ENCODE results near the gene FBLL1. TPM values are rescaled to one million over a fixed set of nuclear protein-coding genes. Genes with fewer than 3 reads are reported as not detected.

The FBLL1 gene
- total and polyA plus RNA-seq, 10 of the 15 experiments (the other 5 are each of a cell fraction or from before 2014, with no cell fraction given): 0.04 to 0.23 (median 0.15) TPM; not detected in 7

DNA sequence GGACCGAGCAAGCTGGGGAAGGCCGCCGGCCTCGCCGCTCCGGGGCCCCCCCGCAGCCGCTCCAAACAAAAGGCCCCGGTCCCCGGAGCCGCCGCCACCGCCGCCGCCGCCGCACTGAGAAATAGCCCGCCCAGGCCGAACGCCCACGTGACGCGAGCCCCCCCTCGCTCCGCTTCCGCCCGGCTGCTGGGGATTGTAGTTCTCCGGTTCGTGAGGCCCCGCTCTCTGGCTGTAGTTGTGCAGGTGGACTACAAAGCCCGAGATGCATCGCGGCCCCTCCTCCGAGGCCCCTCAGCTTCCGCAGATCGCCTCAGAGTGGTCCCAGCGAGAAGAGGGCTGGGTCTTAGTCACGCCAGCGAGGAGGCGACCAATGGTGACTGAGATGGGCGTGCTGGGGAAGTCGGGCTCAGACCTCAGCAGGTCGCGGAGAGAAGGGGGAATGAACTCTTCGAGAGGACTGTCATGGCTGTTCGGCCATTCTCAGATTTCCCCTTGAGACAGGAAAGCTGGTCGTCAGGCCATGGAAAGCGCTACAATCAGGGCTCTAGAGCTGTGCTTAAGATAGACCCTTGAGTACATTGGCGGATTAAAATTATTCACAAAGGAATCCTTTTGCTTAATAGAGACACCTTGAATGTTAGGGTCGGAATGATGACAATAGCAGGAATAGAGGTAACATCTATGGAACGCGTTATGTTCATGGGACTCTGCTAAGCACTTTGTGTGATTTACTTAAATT lies 50.6 kb downstream of the FBLL1 start (continued):
- TF ChIP-seq EGR1 (IDR thresholded peaks at IDR 0.05; ENCODE audit: borderline replicate concordance in 1 of 2, low read depth in 2 of 2, low read length in 2 of 2): no peak
- no peak for TF ChIP-seq NRF1 (conservative IDR thresholded peaks at IDR 0.05; ENCODE audit: low read depth, low read length)
- TF ChIP-seq, protein P1, sequence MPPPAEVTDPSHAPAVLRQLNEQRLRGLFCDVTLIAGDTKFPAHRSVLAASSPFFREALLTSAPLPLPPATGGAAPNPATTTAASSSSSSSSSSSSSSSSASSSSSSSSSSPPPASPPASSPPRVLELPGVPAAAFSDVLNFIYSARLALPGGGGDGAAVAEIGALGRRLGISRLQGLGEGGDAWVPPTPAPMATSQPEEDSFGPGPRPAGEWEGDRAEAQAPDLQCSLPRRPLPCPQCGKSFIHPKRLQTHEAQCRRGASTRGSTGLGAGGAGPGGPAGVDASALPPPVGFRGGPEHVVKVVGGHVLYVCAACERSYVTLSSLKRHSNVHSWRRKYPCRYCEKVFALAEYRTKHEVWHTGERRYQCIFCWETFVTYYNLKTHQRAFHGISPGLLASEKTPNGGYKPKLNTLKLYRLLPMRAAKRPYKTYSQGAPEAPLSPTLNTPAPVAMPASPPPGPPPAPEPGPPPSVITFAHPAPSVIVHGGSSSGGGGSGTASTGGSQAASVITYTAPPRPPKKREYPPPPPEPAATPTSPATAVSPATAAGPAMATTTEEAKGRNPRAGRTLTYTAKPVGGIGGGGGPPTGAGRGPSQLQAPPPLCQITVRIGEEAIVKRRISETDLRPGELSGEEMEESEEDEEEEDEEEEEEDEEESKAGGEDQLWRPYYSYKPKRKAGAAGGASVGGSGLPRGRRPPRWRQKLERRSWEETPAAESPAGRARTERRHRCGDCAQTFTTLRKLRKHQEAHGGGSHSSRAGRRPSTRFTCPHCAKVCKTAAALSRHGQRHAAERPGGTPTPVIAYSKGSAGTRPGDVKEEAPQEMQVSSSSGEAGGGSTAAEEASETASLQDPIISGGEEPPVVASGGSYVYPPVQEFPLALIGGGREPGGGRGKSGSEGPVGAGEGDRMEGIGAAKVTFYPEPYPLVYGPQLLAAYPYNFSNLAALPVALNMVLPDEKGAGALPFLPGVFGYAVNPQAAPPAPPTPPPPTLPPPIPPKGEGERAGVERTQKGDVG (CRISPR knock-in tag; IDR thresholded peaks at IDR 0.05): 0 out of 2 replicates have a peak, but pooled peaks have one; percentile 22
- peak; percentile 70; the same call in 1 of the 2 replicates for TF ChIP-seq NFYB (IDR thresholded peaks at IDR 0.05; ENCODE audit: insufficient read depth, low read depth, low read length)
- TF ChIP-seq, protein P2, sequence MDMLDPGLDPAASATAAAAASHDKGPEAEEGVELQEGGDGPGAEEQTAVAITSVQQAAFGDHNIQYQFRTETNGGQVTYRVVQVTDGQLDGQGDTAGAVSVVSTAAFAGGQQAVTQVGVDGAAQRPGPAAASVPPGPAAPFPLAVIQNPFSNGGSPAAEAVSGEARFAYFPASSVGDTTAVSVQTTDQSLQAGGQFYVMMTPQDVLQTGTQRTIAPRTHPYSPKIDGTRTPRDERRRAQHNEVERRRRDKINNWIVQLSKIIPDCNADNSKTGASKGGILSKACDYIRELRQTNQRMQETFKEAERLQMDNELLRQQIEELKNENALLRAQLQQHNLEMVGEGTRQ (IDR thresholded peaks at IDR 0.05; ENCODE audit: borderline replicate concordance, low read depth, low read length): peak; percentile 87
- no peak for TF ChIP-seq MTA2 (IDR thresholded peaks at IDR 0.05; ENCODE audit: low read depth)
- TF ChIP-seq NBN (IDR thresholded peaks at IDR 0.05): peak; percentile 52; the same call in 1 of the 2 replicates
- TF ChIP-seq LARP7 (IDR thresholded peaks at IDR 0.05): peak; percentile 94
- TF ChIP-seq, protein P3, sequence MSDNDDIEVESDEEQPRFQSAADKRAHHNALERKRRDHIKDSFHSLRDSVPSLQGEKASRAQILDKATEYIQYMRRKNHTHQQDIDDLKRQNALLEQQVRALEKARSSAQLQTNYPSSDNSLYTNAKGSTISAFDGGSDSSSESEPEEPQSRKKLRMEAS (IDR thresholded peaks at IDR 0.05; ENCODE audit: low read depth, low read length): peak; percentile 62; the same call in 1 of the 2 replicates
- TF ChIP-seq ASH2L (IDR thresholded peaks at IDR 0.05; ENCODE audit: borderline replicate concordance, low read depth): 0 out of 2 replicates have a peak, but pooled peaks have one; percentile 3
- TF ChIP-seq IRF4 (IDR thresholded peaks at IDR 0.05; ENCODE audit: low read depth, low read length): 0 out of 2 replicates have a peak, but pooled peaks have one; percentile 34
- TF ChIP-seq TCF12 (IDR thresholded peaks at IDR 0.05; ENCODE audit: low read depth, low read length): 0 out of 2 replicates have a peak, but pooled peaks have one; percentile 2
- TF ChIP-seq, protein P4, sequence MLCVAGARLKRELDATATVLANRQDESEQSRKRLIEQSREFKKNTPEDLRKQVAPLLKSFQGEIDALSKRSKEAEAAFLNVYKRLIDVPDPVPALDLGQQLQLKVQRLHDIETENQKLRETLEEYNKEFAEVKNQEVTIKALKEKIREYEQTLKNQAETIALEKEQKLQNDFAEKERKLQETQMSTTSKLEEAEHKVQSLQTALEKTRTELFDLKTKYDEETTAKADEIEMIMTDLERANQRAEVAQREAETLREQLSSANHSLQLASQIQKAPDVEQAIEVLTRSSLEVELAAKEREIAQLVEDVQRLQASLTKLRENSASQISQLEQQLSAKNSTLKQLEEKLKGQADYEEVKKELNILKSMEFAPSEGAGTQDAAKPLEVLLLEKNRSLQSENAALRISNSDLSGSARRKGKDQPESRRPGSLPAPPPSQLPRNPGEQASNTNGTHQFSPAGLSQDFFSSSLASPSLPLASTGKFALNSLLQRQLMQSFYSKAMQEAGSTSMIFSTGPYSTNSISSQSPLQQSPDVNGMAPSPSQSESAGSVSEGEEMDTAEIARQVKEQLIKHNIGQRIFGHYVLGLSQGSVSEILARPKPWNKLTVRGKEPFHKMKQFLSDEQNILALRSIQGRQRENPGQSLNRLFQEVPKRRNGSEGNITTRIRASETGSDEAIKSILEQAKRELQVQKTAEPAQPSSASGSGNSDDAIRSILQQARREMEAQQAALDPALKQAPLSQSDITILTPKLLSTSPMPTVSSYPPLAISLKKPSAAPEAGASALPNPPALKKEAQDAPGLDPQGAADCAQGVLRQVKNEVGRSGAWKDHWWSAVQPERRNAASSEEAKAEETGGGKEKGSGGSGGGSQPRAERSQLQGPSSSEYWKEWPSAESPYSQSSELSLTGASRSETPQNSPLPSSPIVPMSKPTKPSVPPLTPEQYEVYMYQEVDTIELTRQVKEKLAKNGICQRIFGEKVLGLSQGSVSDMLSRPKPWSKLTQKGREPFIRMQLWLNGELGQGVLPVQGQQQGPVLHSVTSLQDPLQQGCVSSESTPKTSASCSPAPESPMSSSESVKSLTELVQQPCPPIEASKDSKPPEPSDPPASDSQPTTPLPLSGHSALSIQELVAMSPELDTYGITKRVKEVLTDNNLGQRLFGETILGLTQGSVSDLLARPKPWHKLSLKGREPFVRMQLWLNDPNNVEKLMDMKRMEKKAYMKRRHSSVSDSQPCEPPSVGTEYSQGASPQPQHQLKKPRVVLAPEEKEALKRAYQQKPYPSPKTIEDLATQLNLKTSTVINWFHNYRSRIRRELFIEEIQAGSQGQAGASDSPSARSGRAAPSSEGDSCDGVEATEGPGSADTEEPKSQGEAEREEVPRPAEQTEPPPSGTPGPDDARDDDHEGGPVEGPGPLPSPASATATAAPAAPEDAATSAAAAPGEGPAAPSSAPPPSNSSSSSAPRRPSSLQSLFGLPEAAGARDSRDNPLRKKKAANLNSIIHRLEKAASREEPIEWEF (IDR thresholded peaks at IDR 0.05; ENCODE audit: insufficient replicate concordance, low read depth, low read length): no peak
- no peak for TF ChIP-seq KAT2A (conservative IDR thresholded peaks at IDR 0.05; ENCODE audit: control insufficient read depth, low read depth, low read length)
- TF ChIP-seq, protein P5, sequence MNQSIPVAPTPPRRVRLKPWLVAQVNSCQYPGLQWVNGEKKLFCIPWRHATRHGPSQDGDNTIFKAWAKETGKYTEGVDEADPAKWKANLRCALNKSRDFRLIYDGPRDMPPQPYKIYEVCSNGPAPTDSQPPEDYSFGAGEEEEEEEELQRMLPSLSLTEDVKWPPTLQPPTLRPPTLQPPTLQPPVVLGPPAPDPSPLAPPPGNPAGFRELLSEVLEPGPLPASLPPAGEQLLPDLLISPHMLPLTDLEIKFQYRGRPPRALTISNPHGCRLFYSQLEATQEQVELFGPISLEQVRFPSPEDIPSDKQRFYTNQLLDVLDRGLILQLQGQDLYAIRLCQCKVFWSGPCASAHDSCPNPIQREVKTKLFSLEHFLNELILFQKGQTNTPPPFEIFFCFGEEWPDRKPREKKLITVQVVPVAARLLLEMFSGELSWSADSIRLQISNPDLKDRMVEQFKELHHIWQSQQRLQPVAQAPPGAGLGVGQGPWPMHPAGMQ (IDR thresholded peaks at IDR 0.05; ENCODE audit: borderline replicate concordance): no peak
